HepG2 (cell line): ENCODE data around the gene ANKRD31. TPM values are rescaled to one million over a fixed set of nuclear protein-coding genes. Genes with fewer than 3 reads are reported as not detected.

Experiments
- ATAC-seq: fragments of 200-7000 bp; cut with Tn5 transposase; 3 replicates; pipeline ENCODE4 v1.9.1; 2020; ENCODE audit warnings: mild to moderate bottlenecking, moderate library complexity
- BruUV-seq: library from RNA; stranded (reverse); fragments of 400-500 nt; replicated peaks from 2 replicates; lab custom pipeline; 2021; lab: Mats Ljungman, UMichigan
- CTCF ChIA-PET: fragments of 300-600 bp; formaldehyde crosslinking; extraction: SDS; loops from one replicate; lab custom pipeline; 2021; ENCODE audit warnings: low total read pairs, inconsistent platforms, low intra/inter-chr PET ratio; lab: Yijun Ruan, JAX
- POLR2A ChIA-PET: fragments of 350-600 bp; sonication (Branson Sonifier 250); formaldehyde crosslinking; loops from one replicate; lab custom pipeline; 2020; ENCODE audit warnings: antibody characterized with exemption, inconsistent platforms; lab: Yijun Ruan, JAX
- DNase-seq: peaks from one replicate; pipeline ENCODE4 v3.0.0-alpha.2; 2015; ENCODE audit warnings: low spot score
- FAIRE-seq: peaks from 3 replicates; lab custom pipeline; 2011; peaks lifted over from hg19 to GRCh38; lab: Jason Lieb, UNC
- H2AFZ ChIP-seq: one replicate; pipeline ENCODE4 v1.6.1; 2011; ENCODE audit warnings: low read length, inconsistent platforms
- H3K27ac ChIP-seq: fragments of 300-600 bp; 3 replicates; pipeline ENCODE4 v1.8.0; 2011; ENCODE audit warnings: mixed run types, mild to moderate bottlenecking, mixed read lengths, low read length, inconsistent platforms; ENCODE audit not compliant: insufficient read depth; ENCODE audit errors: extremely low read length
- H3K27me3 ChIP-seq, 2 experiments: fragments of 200-600 bp in 1 of 2; 2 replicates in 1 of 2; 3 replicates in 1 of 2; pipeline versions ENCODE4 v1.6.0 to v1.8.0; 2011; ENCODE audit warnings: low read length in 2 of 2, mild to moderate bottlenecking in 2 of 2, moderate library complexity in 2 of 2, inconsistent platforms in 1 of 2; ENCODE audit not compliant: insufficient read depth in 2 of 2, control insufficient read depth in 1 of 2
- H3K36me3 ChIP-seq, 2 experiments: fragments of 200-600 bp in 1 of 2; replicated peaks in 1 of 2; 2 replicates in 1 of 2; 3 replicates in 1 of 2; pipeline versions ENCODE4 v1.5.1 to v1.8.0; 2011; ENCODE audit warnings: low read length in 2 of 2, inconsistent platforms in 1 of 2; ENCODE audit not compliant: insufficient read depth in 2 of 2, control insufficient read depth in 1 of 2
- H3K4me1 ChIP-seq: 2 replicates; pipeline ENCODE4 v1.5.1; 2012; ENCODE audit warnings: low read length, inconsistent platforms; ENCODE audit not compliant: insufficient read depth
- H3K4me2 ChIP-seq: 2 replicates; pipeline ENCODE4 v1.6.0; 2011; ENCODE audit warnings: low read depth, low read length, inconsistent platforms
- H3K4me3 ChIP-seq, 3 experiments: fragments of 200-600 bp in 1 of 3; sonication (generic), shearing (Covaris generic) in 1 of 3; replicated peaks in 1 of 3; 2 replicates each; pipeline ENCODE4 v1.5.1; 2011 to 2016; ENCODE audit warnings: low read length in 3 of 3, inconsistent platforms in 2 of 3, low read depth in 2 of 3, mild to moderate bottlenecking in 2 of 3, control low read depth in 1 of 3, mixed read lengths in 1 of 3; ENCODE audit not compliant: insufficient read depth in 1 of 3
- H3K79me2 ChIP-seq: one replicate; pipeline ENCODE4 v1.6.1; 2011; ENCODE audit warnings: low read length, inconsistent platforms; ENCODE audit not compliant: insufficient read depth
- H3K9ac ChIP-seq: 2 replicates; pipeline ENCODE4 v1.6.0; 2011; ENCODE audit warnings: mild to moderate bottlenecking, low read depth, low read length, inconsistent platforms; ENCODE audit not compliant: insufficient read depth
- H3K9me3 ChIP-seq: 2 replicates; pipeline ENCODE4 v1.5.1; 2012; ENCODE audit warnings: mild to moderate bottlenecking, low read length
- H4K20me1 ChIP-seq: 2 replicates; pipeline ENCODE4 v1.6.0; 2011; ENCODE audit warnings: inconsistent platforms, mild to moderate bottlenecking, low read length, moderate library complexity; ENCODE audit not compliant: insufficient read depth
- ARID4A ChIP-seq: sonication (generic); formaldehyde crosslinking; IDR thresholded peaks from 2 replicates; pipeline ENCODE4 v1.5.0; 2020; ENCODE audit warnings: mild to moderate bottlenecking, missing genetic modification reagents, borderline replicate concordance
- HES4 ChIP-seq: sonication (generic); formaldehyde crosslinking; IDR thresholded peaks from 2 replicates; pipeline ENCODE4 v1.9.0; 2021; ENCODE audit warnings: mild to moderate bottlenecking, missing genetic modification reagents, borderline replicate concordance
- JUN ChIP-seq: sonication (generic); formaldehyde crosslinking; IDR thresholded peaks from 2 replicates; pipeline ENCODE4 v1.4.0; 2020; ENCODE audit warnings: mild to moderate bottlenecking, missing genetic modification reagents
- KLF11 ChIP-seq: IDR thresholded peaks from 2 replicates; pipeline ENCODE4 v1.6.1; 2016; ENCODE audit warnings: missing compliant biosample characterization
- LRRFIP1 ChIP-seq: sonication (generic); formaldehyde crosslinking; conservative IDR thresholded peaks from 2 replicates; pipeline ENCODE4 v1.4.0; 2020; ENCODE audit warnings: missing genetic modification reagents
- MED8 ChIP-seq: sonication (generic); formaldehyde crosslinking; IDR thresholded peaks from 2 replicates; pipeline ENCODE4 v1.8.1; 2023; ENCODE audit warnings: mild to moderate bottlenecking, missing genetic modification reagents; ENCODE audit not compliant: insufficient replicate concordance
- MXD3 ChIP-seq: IDR thresholded peaks from 2 replicates; pipeline ENCODE4 v1.6.1; 2016; ENCODE audit warnings: mild to moderate bottlenecking, missing biosample characterization, missing genetic modification reagents
- ZBTB37 ChIP-seq: sonication (generic); formaldehyde crosslinking; IDR thresholded peaks from 2 replicates; pipeline ENCODE4 v1.4.0; 2020; ENCODE audit warnings: mild to moderate bottlenecking, missing genetic modification reagents
- ZNF33A ChIP-seq: sonication (generic); formaldehyde crosslinking; IDR thresholded peaks from 2 replicates; pipeline ENCODE4 v1.5.1; 2020; ENCODE audit warnings: missing genetic modification reagents, mild to moderate bottlenecking, moderate library complexity, borderline replicate concordance
- ZNF468 ChIP-seq: sonication (generic); formaldehyde crosslinking; IDR thresholded peaks from 2 replicates; pipeline ENCODE4 v1.8.0; 2022; ENCODE audit warnings: mild to moderate bottlenecking, moderate library complexity, missing genetic modification reagents
- WGBS: methylation state at CpG from one replicate; pipeline ENCODE4 v1.1.6; 2017; ENCODE audit warnings: low lambda C conversion rate; 5-methylcytosine and 5-hydroxymethylcytosine counted together
- in situ Hi-C: cut with HindIII; loops from 2 replicates; pipeline ENCODE4 v1.10.0; 2017; ENCODE audit warnings: low pct_unique_long_range_greater_than_20kb; ENCODE audit not compliant: extremely low pct_ligation_motif_present
- intact Hi-C: fragments of 100-400 bp; cut with micrococcal nuclease; formaldehyde crosslinking; loops from one replicate; pipeline ENCODE4 v1.10.0; 2022; ENCODE audit not compliant: unreplicated experiment
- polyA plus RNA-seq, 8 experiments: library from polyadenylated mRNA; depleted of rRNA in 3 of 8; stranded (reverse) in 7 of 8; unstranded in 1 of 8; fragments of >200 nt; fragmentation: Illumina TruSeq in 4 of 8; extraction: Trizol in 4 of 8; gene quantifications; 2 replicates each; pipeline versions ENCODE4 v1.2.1 to v1.2.3, GENCODE V29; 2011 to 2016; ENCODE audit warnings: low read depth in 4 of 8, missing spikeins in 1 of 8, mixed read lengths in 1 of 8; ENCODE audit not compliant: insufficient read depth in 1 of 8
- total RNA-seq, 5 experiments: library from RNA; depleted of rRNA; stranded (reverse); fragments of >200 nt; fragmentation: Illumina TruSeq; extraction: Trizol; gene quantifications; 2 replicates each; pipeline ENCODE4 v1.2.3, GENCODE V29; 2016; ENCODE audit warnings: low read depth in 1 of 5

The ANKRD31 gene
- total and polyA plus RNA-seq, 2 of the 13 experiments (the other 11 are each of a cell fraction or from before 2014, with no cell fraction given): 0.01 to 0.09 TPM

- TF ChIP-seq HES4 (CRISPR knock-in tag) (no peak), MED8 (no peak)
These were observed 173.7 kb downstream of the ANKRD31 start (continued) for GRCh38 chr5:75062925-75063531.

GRCh38 chr5:75059912-75060545 lies 176.6 kb downstream of the ANKRD31 start:
- ChIA-PET POLR2A (no interaction called here), CTCF (no interaction called here)
- H3K27ac ChIP-seq: no peak overlapping the region
- TF ChIP-seq ZBTB37 (CRISPR knock-in tag) (no peak), ARID4A (no peak), MXD3 (CRISPR knock-in tag) (no peak), JUN (no peak), ZNF468 (CRISPR knock-in tag) (no peak), KLF11 (CRISPR knock-in tag) (no peak), LRRFIP1 (CRISPR knock-in tag) (no peak), ZNF33A (CRISPR knock-in tag) (no peak)

More at GRCh38 chr5:75059912-75060545, 176.6 kb downstream of the ANKRD31 start:
- no peaks in the 10 kb centered on the region for H3K79me2 ChIP-seq
- FAIRE-seq (no peak), DNase-seq (no peak), ATAC-seq (no peak)
- no peak overlapping the region for H3K4me2 ChIP-seq
- H3K36me3 ChIP-seq: no peaks in the 10 kb centered on the region
- H3K27me3 ChIP-seq: peaks cover 3 to 12% of the 10 kb centered on the region in 2 experiments; a peak in 3 of 5 replicates
- WGBS: 54% methylated on average over 4 of the region's 4 CpGs
- H3K4me3 ChIP-seq: no peak overlapping the region
- H4K20me1 ChIP-seq: no peaks in the 10 kb centered on the region
- in situ Hi-C loops: loop anchor here (10.0 kb wide), 1 partner anchor 205 kb away; no protein-coding TSS in a partner anchor
- no peaks in the 10 kb centered on the region for H3K4me1 ChIP-seq
- no TSS peak for BruUV-seq
- no peak overlapping the region for H3K9ac ChIP-seq
- H2AFZ ChIP-seq: no peak overlapping the region
- intact Hi-C loops: loop anchor here (10.0 kb wide), 1 partner anchor 175 kb away; the partner anchor contains the start of gene ANKRD31
- no peaks in the 10 kb centered on the region for H3K9me3 ChIP-seq
